Activated CD8-positive, alpha-beta memory T cell treated with anti-CD3 and anti-CD28 coated beads for 4 hours (primary cell): ENCODE measurements around the gene ARHGEF10L.
"Not testable (repeated sequence)": the region's sequence is repeated elsewhere in the genome, so short reads cannot be mapped to it uniquely, and the experiment has no call there.

Experiments
- DNase-seq, 2 donors: peaks; one replicate each; pipeline ENCODE4 v3.0.0-alpha.2; 2020; ENCODE audit warnings: low read depth in 2 of 2

The ARHGEF10L gene

GRCh38 chr1:17612831-17613230 lies 73.3 kb downstream of the ARHGEF10L start:
- no peak for DNase-seq

- no peak for DNase-seq
Observed at GRCh38 chr1:17614586-17614985, 75.1 kb downstream of the ARHGEF10L start.

- no peak for DNase-seq
Observed at GRCh38 chr1:17615157-17615556, 75.7 kb downstream of the ARHGEF10L start.

- no peak for DNase-seq
Observed at GRCh38 chr1:17615959-17616358, 76.5 kb downstream of the ARHGEF10L start.

- no peak for DNase-seq
Observed at GRCh38 chr1:17616731-17617279, 77.3 kb downstream of the ARHGEF10L start.

- no peak for DNase-seq
Observed at GRCh38 chr1:17617787-17618557, 78.5 kb downstream of the ARHGEF10L start.

- no peak for DNase-seq
Observed at GRCh38 chr1:17618558-17619247, 79.2 kb downstream of the ARHGEF10L start.

- no peak for DNase-seq
Observed at GRCh38 chr1:17620448-17620847, 81.0 kb downstream of the ARHGEF10L start.

- no peak for DNase-seq
Observed at GRCh38 chr1:17621691-17622090, 82.2 kb downstream of the ARHGEF10L start.

GRCh38 chr1:17622823-17623222 lies 83.3 kb downstream of the ARHGEF10L start:
- no peak for DNase-seq

GRCh38 chr1:17624611-17625233 lies 85.2 kb downstream of the ARHGEF10L start:
- DNase-seq = no peak

GRCh38 chr1:17627239-17628052 lies 87.9 kb downstream of the ARHGEF10L start:
- no peak for DNase-seq

GRCh38 chr1:17629046-17629445 lies 89.5 kb downstream of the ARHGEF10L start:
- not testable (repeated sequence) for DNase-seq

- no peak for DNase-seq
Observed at GRCh38 chr1:17629460-17629859, 90.0 kb downstream of the ARHGEF10L start.

GRCh38 chr1:17630048-17630830 lies 90.7 kb downstream of the ARHGEF10L start:
- DNase-seq = no peak

GRCh38 chr1:17630986-17631385 lies 91.5 kb downstream of the ARHGEF10L start:
- no peak for DNase-seq

- no peak for DNase-seq
Observed at GRCh38 chr1:17631410-17631809, 91.9 kb downstream of the ARHGEF10L start.

GRCh38 chr1:17632106-17632505 lies 92.6 kb downstream of the ARHGEF10L start:
- no peak for DNase-seq

- DNase-seq = no peak
Observed at GRCh38 chr1:17632541-17633184, 93.2 kb downstream of the ARHGEF10L start.

GRCh38 chr1:17633654-17634053 lies 94.2 kb downstream of the ARHGEF10L start:
- DNase-seq = no peak
